HS-5 (cell line): ENCODE measurements around the gene MACROD2.

Experiments used
- DNase-seq: peaks from one replicate; pipeline ENCODE4 v3.0.0-alpha.2; 2012; ENCODE audit warnings: low read depth

The MACROD2 gene

DNA sequence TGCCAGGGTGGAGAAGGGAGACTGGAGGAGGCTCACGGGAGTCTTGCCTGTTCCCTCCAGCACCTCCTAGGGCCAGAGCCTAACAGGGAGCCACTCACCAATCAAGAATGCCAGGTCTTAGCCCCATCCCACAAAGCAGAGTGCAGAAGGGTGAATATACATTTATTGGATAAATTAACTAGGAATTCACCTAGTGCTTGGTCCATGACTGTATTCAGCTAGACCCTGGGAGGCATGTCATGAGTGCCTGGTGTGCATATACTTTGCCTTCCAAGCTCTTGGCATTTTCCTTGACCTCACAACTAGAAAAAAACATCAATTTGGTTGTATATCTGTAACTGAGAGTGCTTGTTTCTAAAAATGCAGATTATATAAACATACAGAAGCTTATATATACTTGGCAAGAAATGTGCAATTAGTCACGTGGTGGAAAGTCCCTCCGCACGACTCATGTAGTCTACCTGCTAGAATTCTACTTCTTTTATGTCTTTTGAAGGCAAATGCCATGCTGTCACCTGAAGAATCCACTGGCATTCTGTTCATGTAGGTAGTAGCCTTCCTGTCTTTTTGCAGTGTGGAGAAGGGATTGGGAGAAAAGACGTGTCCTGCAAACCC lies 1586.9 kb downstream of the MACROD2 start:
- no peak for DNase-seq

DNA sequence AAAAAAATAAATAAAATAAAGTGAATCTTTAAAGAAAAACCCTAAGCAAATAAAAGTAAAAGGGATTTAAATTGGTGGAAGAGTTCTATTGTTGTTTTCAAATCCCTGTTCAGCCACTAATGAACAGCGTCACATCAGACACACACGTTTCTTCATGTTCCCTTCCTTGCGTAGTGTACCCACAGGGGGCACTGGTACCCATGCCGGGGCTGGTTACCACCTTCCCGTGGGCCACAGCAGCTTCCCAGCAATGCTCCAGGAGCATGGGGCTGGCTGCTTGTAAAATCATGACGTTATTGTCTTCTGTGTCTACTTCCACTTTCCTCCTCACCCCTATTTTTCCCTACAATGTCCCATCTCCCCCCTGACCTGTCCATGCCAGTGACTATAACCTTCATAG lies 1589.2 kb downstream of the MACROD2 start:
- DNase-seq, result no peak

DNA sequence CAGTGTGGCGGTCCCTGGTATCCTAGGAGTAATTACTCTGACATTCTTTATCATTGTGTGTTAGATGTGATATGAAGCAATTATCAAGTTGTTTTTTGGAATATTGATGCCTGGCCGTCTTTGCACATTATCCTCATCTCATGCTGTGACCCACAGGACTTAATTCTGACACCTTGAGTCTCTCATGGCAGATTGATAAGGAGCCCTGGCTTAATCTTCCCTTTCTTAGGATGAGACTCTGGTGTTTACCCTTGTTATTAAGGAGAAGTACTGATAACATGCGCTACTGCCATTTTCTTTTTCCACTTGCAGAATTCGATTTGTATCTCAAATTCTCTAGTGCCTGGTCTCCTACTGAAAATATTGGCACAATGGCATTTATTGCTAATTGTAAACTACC lies 1597.8 kb downstream of the MACROD2 start:
- DNase-seq, result no peak

DNA sequence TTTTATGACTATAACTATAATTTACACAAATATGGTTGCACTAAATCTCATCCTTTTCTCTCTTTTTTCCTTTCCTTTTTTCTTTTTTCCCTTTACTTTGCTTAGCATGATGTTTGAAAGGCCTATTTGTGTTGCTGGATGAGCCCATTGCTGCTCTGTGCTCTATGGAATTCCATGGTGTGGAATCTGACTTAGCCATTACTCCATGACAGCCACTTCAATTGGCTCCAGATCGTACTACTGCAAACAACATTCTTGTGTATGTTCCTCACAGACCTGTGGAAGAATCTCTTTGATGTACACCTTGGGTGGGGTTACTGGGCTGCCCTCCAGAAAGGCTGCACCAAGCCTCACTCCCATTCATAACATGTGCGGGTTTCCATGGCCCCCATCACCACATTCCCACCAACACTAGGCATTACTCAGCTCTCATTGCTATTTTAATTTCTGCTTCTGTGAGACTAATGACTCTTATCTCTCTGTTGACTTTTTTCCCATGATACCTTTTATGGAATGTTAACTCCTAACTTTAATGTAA lies 1598.9 kb downstream of the MACROD2 start:
- no peak for DNase-seq

DNA sequence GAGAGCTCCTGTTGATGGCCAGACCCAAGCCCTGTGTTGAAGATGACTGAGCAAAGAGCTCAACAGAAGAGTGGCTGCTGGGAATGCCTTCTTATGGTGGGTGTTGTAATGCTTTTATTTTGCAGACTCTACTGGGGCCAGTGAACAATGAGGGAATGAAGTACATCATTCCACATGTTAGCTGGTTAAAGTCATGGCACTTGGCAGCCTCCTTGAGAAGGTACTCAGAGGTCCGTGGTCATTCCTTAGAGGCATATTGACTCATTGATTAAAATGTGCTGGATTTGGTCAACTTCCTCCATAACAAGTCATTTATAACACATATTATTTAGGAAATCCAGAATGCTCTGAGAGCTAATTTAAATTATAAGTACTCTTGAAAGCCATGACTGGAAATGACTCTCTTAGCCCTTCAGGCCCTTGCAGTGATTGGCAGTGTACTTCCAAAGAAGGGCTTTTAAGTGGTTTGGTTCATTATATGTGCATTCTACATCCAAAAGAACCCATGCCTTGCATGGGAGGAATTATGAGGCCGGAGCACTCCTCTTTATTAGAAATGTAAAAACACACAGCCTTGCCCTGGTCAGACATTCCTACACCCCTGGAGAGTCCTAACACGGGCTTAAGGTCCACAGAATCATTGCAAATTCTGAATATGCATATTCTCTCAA lies 1601.0 kb downstream of the MACROD2 start:
- DNase-seq, result no peak

DNA sequence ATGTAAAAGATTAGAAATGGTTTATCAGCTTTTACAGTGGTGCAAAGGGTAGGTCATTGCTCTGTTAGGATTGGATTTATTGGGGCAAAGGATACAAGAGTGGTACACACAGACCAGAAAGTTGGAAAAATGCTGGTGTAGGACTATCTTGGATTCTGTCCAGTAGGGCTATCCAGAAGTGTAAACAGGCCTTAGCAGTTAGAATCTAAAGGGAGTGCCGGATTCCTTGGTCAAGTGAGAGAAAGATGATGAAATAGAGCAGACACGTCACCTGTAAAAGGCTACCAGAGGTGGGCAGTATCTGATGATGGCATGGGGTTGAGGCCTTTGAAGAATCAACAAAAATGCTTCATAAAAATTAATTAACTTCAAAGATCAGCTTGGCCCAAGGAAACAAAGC lies 1602.0 kb downstream of the MACROD2 start:
- no peak for DNase-seq

DNA sequence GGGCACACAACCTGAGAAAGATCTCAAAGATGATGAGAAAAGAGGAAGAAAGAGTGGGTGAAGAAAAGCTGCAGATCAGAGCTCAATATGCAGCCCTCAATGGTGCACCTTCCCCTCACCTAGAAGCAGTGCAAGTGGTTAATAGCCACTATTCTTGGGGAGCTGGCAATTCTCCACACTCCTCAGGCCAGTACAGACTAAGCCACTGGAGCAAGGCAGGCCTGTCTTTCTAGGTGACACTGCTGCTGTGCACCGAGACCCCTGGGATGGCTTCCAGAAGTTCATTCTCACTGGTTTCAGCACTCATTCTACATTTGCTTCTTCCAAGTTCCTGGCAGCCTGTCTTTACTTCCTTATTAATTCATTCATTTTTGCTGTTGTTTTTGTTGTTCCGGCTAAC lies 1604.6 kb downstream of the MACROD2 start:
- DNase-seq, result no peak

DNA sequence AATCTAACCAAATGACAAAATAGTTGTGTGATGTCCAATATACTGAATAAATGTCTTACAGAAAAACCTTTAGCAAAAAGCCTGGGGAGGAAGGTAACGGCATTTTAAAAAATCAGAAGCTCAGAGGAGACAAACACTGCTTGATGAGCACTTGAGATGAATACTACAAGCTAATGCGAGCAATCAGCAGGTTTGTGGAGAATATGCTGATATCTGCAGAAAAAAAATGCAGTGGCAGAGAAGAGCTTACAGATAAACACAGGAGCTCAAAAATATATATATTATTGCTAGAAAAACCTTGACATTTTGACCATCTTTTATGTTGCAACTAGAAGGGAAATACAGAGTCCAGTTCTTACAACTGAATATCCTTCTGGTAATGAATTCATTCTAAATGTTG lies 1605.2 kb downstream of the MACROD2 start:
- DNase-seq, result no peak

DNA sequence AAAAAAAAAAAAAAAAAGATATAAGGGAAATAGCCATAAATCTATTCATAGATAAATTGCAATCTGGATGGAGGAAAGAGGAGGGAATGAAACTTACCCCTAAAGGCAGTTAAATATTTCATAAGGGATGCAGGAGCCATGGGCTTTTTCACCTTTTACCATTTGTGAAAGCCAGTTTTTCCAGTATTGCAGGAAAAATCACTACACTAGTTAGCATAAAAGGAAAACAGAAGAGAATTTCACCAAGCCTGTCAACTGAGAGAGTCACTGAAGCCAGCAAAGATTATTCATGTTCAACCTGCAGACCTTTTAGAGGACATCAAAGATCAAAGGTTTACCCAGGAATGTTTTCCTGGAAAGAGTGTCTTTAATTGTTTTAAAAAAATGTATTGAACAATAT lies 1608.2 kb downstream of the MACROD2 start:
- DNase-seq, result no peak

DNA sequence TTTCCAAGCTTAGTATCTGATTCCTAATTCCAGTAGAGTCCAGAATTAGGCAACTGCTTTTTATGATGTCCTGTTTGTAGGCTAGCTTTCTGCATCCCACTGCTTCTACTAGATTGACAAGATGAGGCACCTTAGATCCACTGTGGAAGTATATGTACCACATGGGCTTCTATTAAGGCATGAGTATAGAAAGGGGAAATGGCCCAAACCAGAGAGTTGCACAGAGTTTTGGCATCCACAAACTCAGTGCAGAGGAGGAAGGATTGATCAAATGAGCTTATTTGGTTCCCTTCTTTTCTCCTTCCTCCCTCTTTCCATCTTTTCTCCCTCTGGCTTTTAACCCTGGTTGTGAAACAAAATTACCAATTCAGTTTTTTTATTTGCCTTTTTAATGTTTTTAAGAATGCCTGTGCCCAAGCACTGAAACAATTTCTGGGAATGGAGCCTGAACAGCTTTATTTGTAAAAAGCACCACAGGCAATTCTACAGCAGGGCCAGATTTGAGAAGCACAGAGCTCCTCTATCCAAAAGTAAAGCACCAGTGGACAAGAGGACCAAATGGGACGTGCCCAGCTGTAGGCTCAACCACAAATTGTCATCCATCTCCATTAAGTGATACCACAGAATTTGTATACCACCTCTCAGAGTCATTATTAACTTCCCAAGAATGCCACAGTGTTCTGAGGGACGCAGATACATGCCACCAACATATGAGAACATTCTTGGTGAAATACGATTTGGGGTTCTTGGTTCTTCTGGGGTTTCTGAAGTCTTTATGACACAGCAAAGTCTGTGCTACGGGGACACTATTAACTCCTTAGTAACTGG lies 1608.9 kb downstream of the MACROD2 start:
- DNase-seq, result no peak

DNA sequence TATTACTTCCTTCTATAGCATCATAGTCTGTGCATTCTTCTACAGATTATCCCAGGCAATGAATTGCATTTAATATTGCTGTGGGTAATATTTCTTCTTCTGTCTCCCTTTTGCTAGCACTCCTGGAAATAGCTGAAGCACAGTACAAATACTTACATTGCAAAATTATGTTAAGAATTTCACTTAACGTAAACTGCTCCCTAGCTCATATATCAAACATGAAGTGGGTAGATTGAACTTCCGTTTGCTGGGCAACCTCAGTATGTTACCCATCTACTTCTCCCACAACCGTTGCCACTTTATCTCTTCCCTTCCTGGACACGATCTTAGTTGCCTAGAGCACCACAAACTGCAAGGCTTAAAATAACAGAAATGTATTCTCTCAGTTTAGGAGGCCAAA lies 1614.6 kb downstream of the MACROD2 start:
- DNase-seq, result no peak

DNA sequence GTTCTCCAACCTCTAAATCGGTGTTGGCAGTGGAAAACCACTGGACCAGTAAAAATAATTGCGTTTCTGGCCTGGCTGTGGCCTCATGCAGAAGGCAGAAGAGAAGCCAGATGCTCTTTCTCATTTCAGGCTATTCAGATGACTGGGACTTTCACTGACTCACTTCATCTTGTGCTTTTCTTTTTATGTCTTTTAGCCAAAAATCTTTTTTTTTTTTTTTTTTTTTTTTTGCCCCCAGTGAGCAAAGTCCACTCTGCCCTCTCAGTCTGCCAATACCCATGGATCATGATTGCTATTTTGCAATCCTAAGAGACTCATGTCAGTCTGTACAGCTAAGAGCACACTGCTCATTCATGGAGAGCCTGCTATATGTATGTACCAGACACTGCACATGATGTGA lies 1615.5 kb downstream of the MACROD2 start:
- no peak for DNase-seq

DNA sequence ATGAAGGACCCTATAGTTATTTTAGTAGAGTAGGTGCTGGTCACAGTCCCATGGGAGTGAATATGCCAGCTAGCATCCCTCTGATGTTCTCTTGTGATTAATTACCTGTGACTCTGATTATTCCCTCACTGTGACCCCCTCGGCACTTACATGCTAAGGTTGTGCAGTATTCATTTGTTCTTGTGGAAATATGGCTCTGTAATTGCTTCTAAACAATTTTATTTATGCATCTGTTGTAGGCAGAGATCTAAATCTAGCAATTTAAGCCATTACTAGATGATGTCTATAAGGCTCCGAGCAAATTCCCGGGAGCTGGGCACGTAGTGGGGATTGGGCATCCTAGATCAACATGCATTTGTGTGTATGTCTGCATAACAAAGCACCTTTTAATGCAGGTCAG lies 1616.2 kb downstream of the MACROD2 start:
- no peak for DNase-seq

DNA sequence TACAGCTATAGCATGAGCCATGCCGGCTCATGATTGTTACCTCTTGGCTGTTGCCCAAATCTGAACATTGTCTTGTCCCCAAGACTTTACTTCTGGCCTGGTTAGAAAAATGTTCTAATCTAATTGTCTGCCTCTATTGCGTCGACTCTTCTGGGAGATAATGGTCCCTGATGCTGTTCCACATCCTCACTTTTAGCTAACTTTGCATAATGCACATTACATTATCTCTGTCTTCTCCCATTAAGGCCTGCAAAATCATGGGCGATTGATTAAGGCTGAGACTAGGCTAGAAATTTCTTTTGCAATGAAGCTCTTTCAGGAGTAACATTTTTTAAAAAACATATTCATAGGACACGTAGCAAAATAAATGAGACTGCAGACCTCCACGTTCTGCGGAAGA lies 1616.9 kb downstream of the MACROD2 start:
- no peak for DNase-seq

DNA sequence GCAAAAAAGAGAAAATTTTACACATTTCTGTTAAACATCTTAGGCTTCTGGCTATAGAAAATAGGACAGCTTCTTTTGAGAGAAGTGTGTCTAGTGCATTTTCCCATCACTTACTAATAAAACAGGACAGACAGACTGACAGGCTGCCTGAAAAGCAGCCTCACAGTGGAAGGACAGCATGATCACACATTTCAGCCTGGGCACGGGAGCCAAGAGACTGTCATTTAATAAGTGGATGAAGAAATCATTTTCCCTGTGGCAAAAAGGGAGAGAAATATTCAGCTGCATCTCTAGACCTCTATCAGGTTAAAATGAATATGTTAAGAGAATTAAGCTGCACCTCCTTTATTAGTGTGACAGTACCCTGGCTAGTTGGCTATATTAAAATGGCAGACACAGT lies 1617.5 kb downstream of the MACROD2 start:
- no peak for DNase-seq

DNA sequence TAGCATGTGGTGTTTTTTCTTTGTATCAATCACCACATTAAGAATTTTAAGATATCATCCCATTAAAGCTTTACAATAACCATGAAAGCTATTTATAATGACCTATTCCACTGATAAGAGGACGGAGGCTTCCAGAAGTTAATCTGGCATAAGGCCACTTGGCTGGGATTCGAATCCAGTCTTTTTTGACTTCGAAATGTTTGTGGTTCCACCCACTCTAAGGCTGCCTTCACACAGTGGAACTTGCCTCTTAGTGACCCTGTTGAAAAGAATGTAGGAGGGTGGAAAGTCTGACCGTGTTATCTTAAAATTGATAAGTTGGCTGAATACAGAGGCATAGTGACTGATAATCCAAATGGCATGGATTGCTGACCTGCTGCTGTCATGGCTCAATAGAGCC lies 1618.2 kb downstream of the MACROD2 start:
- DNase-seq, result no peak

DNA sequence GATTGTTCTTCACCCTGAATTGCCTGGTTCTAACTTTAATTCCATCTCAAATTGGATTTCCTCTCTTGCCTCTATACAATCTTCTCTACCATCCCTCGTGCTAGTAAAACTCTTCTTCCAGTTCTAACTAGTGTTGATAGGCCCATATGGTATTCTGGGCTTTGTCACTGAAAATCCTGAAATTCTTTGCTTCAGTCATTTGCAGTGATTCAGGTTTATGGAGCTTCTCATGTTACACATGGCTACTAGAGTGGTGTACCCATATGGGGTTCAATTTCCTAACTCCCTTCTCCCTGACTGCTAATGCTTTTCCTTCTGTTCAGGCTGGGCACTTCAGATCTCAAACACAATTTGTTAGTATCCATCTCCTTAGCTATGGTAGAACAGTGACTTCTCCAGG lies 1621.3 kb downstream of the MACROD2 start:
- DNase-seq, result no peak

DNA sequence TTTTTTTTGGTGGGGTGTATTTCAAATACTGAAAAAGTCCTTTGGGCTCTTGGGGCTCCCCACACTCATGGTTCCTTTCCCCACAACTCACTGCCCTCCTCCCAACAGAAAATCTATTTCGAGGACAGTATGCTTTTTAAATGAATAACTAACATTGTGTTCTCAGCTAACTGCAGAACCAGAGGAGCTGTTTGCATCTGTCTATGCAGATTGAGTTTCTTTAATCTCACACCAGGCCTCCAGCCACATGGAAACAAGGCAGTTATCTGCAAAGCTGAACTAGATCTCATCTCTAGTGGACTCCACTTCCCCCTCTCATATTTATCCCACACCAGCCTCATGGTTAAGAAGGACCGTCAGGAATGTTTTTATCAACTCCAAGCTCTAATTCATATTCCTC lies 1622.8 kb downstream of the MACROD2 start:
- no peak for DNase-seq

DNA sequence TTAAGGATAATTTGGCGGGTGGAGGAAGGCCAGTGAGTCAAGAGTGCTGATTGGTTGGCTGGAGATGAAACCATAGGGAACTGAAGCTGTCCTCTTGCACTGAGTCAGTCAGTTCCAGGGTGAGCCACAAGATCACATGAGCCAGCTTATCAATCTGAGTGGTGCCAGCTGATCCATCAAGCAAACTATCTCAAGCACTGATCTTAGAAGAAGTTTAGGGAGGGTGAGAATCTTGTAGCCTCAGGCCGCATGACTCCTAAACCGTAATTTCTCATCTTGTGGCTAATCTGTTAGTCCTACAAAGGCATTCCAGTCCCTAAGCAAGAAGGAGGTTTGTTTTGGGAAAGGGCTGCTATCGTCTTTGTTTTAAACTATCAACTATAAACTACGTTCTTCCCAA lies 1623.6 kb downstream of the MACROD2 start:
- no peak for DNase-seq

DNA sequence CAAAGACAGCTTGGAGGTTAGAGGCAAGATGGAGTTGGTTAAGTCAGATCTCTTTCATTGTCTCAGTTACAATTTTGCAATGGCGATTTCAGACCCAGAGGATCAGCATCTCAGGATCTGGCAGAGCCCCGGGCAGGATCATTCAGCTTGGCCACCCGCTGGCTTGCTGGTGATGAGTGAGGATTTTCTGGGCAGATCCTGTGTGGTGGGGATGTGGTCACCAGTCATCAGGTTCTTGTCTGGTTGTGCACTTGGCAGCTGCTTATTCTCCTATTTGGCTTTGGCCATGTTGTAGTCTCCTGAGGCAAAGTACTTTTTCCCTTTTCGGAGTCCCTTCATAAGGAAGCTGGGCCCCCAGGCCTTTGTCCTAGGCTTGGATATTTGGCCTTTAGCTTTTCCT lies 1624.0 kb downstream of the MACROD2 start:
- no peak for DNase-seq

DNA sequence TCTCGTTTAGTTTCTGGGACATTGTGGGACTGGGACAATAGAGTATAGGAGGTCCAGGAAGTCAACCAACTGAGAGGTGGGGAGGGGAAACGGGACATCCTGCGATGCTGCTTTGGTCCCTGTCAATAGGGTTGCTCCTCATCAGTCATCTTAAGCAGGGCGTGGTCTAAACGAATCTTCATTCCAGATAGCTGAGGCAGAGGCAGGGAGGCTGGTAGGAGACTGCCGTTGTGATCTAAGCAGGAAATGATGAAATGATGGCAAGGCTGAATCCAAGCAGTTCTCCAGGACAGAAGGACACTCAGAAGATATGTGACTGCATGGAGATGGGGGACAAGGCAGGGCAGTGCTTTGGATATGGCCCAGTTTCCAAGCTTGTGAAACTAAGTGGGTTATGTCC lies 1624.5 kb downstream of the MACROD2 start:
- no peak for DNase-seq

DNA sequence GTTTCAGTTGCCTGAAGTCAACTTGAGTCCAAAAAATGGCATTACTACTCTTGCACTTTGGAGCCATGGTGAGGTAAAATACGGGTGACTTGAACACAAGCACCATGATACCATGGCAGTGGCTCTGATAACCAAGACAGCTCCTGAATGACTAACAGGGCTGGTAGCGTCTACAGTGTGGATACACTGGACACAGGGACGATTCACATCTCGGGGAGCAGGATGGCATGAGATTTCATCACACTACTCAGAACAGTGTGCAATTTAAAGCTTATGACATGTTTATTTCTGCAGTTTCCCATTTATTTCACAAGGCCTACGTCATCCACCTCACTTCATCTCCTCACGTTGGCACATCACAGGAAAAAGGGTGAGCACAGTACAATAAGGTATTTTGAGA lies 1627.1 kb downstream of the MACROD2 start:
- DNase-seq, result no peak

DNA sequence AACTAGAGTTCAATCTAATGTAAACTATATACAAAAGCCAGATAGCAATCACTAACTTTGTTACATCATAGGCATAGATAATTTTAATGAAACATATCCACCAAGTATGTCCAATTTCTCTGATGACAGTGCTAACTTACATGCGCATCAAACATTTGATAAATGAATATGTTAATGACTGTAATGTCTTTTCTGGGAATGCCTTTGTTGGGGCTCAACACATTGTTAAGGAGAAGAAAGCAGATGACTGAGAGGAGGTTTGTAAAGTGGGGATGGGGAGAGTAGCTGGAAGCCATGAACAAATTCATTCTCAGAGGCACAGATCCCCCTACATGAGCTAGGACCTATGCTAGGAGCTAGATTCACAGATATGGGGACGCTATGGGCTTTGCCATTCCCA lies 1627.9 kb downstream of the MACROD2 start:
- DNase-seq, result no peak
